Kidney (tissue), 14 donors: ENCODE measurements around the gene SMG6. TPM values are rescaled to one million over a fixed set of nuclear protein-coding genes. Genes with fewer than 3 reads are reported as not detected.

Experiments
- DNase-seq, 5 donors: peaks; one replicate each; pipeline ENCODE4 v3.0.0-alpha.2; 2013 to 2020
- FAIRE-seq: peaks from 2 replicates; lab custom pipeline; 2012; peaks lifted over from hg19 to GRCh38; lab: Jason Lieb, UNC
- H3K27ac ChIP-seq, 2 donors: one replicate each; pipeline ENCODE4 v1.7.0; 2013; ENCODE audit warnings: low read depth in 2 of 2, low read length in 2 of 2, inconsistent platforms in 1 of 2
- H3K27me3 ChIP-seq: one replicate; pipeline ENCODE4 v1.7.1; 2013; ENCODE audit warnings: low read length, inconsistent platforms; ENCODE audit not compliant: control insufficient read depth, insufficient read depth
- H3K36me3 ChIP-seq, 3 donors: one replicate each; pipeline versions ENCODE4 v1.7.0 to v1.7.1; 2013; ENCODE audit warnings: low read length in 3 of 3, control low read depth in 1 of 3, inconsistent platforms in 1 of 3; ENCODE audit not compliant: insufficient read depth in 3 of 3, control insufficient read depth in 2 of 3
- H3K4me1 ChIP-seq, 3 donors: one replicate each; pipeline versions ENCODE4 v1.7.0 to v1.7.1; 2013; ENCODE audit warnings: low read length in 3 of 3, inconsistent platforms in 1 of 3, low read depth in 1 of 3; ENCODE audit not compliant: control insufficient read depth in 2 of 3, insufficient read depth in 2 of 3
- H3K4me3 ChIP-seq, 3 donors: one replicate each; pipeline versions ENCODE4 v1.7.0 to v1.8.1; 2013; ENCODE audit warnings: low read length in 3 of 3, control low read depth in 1 of 3, inconsistent platforms in 1 of 3
- H3K9ac ChIP-seq, 3 donors: one replicate each; pipeline versions ENCODE4 v1.7.0 to v1.7.1; 2013; ENCODE audit warnings: low read length in 3 of 3, control low read depth in 1 of 3, inconsistent platforms in 1 of 3
- H3K9me3 ChIP-seq, 3 donors: one replicate each; pipeline versions ENCODE4 v1.7.0 to v1.7.1; 2013; ENCODE audit warnings: low read length in 3 of 3, control low read depth in 1 of 3, inconsistent platforms in 1 of 3; ENCODE audit not compliant: control insufficient read depth in 2 of 3, insufficient read depth in 1 of 3
- intact Hi-C: fragments of 100-400 bp; cut with DNase I; formaldehyde crosslinking; loops from one replicate; pipeline ENCODE4 v1.11.1; 2022
- polyA plus RNA-seq: library from polyadenylated mRNA; stranded (reverse); fragments of 350-450 nt; fragmentation: Illumina TruSeq; extraction: RNeasy Lipid Tissue Mini Kit (QIAGEN cat#74804); gene quantifications from one replicate; pipeline ENCODE4 v1.2.3, GENCODE V29; 2014; ENCODE audit warnings: low read depth, low replicate concordance; ENCODE audit not compliant: insufficient read depth
- total RNA-seq: library from RNA; stranded (reverse); fragmentation: NEBNext Ultra II Directional; extraction: Animal tissue kit (Norgen Biotek cat#: 25700); gene quantifications from one replicate; pipeline ENCODE4 v1.2.1, GENCODE V29; 2021
- TF ChIP-seq, protein P1 (sequence below): IDR thresholded peaks from 3 replicates; pipeline ENCODE4 v1.5.1; 2012; ENCODE audit warnings: mild to moderate bottlenecking, moderate library complexity, borderline replicate concordance; ENCODE audit not compliant: insufficient read depth; ENCODE audit errors: extremely low read depth
- donor health status: control.
- donor health status: control.
- donor health status: control.
- donor health status: control.
- donor health status: control.
- donor health status: DM: yes; HTN: yes; CAD: no.
- donor health status: Normal renal cell carcinoma (clear cell type).

SMG6 gene
- total and polyA plus RNA-seq, 2 donors from 2014 or later: 20.6 to 37.3 TPM

DNA sequence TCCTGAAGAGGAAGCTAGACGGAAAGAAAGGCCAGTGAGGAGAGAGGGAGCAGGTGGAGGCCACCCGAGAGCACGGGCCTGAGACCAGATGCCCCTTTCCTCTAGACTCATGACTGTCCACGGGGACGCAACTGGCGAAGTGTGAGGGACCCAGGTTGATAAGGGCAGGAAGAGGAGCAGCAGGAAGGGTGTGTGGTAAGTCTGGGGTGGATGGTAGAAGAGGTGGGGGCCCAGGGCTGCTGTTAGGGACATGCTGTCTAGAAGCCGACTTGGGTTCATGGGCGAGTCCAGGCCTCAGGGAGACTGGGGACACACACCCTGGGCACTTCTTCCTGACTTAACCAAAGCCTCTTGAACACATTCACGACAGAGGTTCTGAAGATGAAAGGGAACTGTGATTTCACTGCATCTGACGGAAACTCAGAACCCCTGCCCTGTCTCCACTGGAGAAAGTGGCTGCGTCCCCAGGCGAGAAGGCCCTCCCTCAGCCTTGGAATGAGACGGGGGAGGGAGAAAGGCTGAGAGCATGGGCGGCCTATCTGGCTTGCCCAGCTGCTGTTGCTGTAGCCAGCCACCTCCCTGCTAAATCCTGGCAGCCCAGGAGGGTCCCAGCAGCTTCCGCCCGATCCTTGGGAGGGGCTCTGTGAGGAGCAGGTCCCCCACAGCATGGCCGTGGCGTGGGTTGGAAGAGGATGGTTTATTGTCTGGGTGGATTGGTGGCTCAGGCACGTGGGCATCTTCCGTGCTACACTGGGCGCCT is 242.7 kb downstream of the SMG6 start:
- intact Hi-C loops: no loop called here
- peak in 4 of 5 donors; percentile 26 to 81 (median 54) for DNase-seq
- Histone ChIP-seq H3K9me3 (no peaks in the 10 kb centered on the region), H3K4me3 (no peak overlapping the region), H3K4me1 (peaks cover 0 to 16% (median 0%) of the 10 kb centered on the region in 3 donors), H3K27ac (peak overlapping the region; percentile 43 to 83), H3K36me3 (peaks cover 0 to 2% (median 0%) of the 10 kb centered on the region in 3 donors), H3K27me3 (peaks cover 5% of the 10 kb centered on the region), H3K9ac (peak overlapping the region in 1 of 3 donors; percentile 4)
- TF ChIP-seq, protein P1, sequence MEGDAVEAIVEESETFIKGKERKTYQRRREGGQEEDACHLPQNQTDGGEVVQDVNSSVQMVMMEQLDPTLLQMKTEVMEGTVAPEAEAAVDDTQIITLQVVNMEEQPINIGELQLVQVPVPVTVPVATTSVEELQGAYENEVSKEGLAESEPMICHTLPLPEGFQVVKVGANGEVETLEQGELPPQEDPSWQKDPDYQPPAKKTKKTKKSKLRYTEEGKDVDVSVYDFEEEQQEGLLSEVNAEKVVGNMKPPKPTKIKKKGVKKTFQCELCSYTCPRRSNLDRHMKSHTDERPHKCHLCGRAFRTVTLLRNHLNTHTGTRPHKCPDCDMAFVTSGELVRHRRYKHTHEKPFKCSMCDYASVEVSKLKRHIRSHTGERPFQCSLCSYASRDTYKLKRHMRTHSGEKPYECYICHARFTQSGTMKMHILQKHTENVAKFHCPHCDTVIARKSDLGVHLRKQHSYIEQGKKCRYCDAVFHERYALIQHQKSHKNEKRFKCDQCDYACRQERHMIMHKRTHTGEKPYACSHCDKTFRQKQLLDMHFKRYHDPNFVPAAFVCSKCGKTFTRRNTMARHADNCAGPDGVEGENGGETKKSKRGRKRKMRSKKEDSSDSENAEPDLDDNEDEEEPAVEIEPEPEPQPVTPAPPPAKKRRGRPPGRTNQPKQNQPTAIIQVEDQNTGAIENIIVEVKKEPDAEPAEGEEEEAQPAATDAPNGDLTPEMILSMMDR: no peak
- no peak for FAIRE-seq

DNA sequence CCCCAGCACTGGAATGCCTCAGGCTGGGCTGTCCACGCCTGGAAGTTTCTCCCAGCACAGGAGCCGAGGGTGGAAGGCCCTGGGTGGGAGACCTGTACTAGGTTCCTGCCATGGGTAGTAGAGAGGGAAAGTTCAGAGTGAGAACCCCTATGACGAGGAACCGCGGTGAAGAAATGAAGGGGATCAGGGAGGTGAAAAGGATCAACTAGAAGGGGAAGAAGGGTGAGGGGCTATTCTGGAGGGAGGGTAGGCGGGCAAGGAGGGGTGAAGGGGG is 243.3 kb downstream of the SMG6 start:
- H3K4me3 ChIP-seq: no peak overlapping the region
- peak overlapping the region; percentile 67 to 83 for H3K27ac ChIP-seq
- intact Hi-C loops: no loop called here
- FAIRE-seq: no peak
- DNase-seq: no peak
- peaks cover 5% of the 10 kb centered on the region for H3K27me3 ChIP-seq
- H3K9ac ChIP-seq: peak overlapping the region in 1 of 3 donors; percentile 23
- H3K4me1 ChIP-seq: peaks cover 0 to 16% (median 0%) of the 10 kb centered on the region in 3 donors
- H3K9me3 ChIP-seq: no peaks in the 10 kb centered on the region
- TF ChIP-seq, protein P1: no peak
- no peaks in the 10 kb centered on the region for H3K36me3 ChIP-seq

DNA sequence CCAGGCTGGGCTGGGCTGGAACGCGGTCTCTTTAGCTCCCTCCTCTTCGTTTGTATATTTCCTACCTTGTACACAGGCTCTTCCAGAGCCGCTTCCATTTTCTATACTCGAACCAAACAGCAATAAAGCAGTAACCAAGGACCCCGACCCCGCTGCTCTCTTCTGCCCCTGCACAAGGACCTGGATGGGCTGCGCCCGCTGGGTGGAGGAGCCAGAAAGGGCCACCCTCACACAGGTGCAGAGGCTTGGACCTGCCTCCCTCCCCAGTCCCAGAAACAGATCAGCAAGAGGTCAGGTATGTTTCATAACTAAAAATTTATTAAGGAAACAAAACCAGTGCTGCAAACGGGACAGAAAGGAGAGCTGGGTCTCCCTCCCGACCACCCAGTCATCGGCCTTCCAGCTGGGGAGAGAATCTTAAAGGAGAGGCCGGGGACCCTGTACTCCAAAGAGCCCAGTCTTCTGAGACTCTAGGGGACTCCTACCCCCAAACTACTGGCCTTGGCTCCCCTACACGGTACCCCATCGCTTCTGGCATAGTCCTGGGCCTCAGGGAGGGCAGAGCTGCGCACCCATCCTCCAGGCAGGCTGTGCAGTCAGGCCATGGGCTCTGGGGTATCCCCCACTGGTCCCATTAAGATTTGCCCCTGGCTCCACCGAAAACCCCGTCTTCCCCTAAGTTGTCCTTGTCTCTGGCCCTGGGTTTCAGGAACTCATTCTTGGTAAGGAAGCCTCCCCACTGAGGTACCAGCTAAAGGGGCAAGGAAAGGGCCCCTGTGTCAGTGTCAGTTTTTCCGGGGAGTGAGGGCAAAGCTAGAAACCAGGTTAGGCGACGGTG is 243.8 kb downstream of the SMG6 start:
- H3K9me3 ChIP-seq: no peaks in the 10 kb centered on the region
- H3K27ac ChIP-seq: peak overlapping the region; percentile 67 to 83
- intact Hi-C loops: loop anchor here (5.0 kb wide), 1 partner anchor 183 kb away; no protein-coding TSS in a partner anchor
- FAIRE-seq (no peak), DNase-seq (peak in 4 of 5 donors; percentile 8 to 64 (median 22))
- H3K4me1 ChIP-seq: peaks cover 0 to 12% (median 0%) of the 10 kb centered on the region in 3 donors
- no peak overlapping the region for H3K4me3 ChIP-seq
- H3K27me3 ChIP-seq: peaks cover 5% of the 10 kb centered on the region
- peak overlapping the region in 1 of 3 donors; percentile 23 for H3K9ac ChIP-seq
- TF ChIP-seq, protein P1: no peak
- H3K36me3 ChIP-seq: no peaks in the 10 kb centered on the region
